Fibroblast of gingiva (primary cell): ENCODE measurements around the gene C14orf180.

Source experiments
- DNase-seq: peaks from one replicate; pipeline ENCODE4 v3.0.0-alpha.2; 2011; ENCODE audit warnings: low read depth

Gene C14orf180

DNA sequence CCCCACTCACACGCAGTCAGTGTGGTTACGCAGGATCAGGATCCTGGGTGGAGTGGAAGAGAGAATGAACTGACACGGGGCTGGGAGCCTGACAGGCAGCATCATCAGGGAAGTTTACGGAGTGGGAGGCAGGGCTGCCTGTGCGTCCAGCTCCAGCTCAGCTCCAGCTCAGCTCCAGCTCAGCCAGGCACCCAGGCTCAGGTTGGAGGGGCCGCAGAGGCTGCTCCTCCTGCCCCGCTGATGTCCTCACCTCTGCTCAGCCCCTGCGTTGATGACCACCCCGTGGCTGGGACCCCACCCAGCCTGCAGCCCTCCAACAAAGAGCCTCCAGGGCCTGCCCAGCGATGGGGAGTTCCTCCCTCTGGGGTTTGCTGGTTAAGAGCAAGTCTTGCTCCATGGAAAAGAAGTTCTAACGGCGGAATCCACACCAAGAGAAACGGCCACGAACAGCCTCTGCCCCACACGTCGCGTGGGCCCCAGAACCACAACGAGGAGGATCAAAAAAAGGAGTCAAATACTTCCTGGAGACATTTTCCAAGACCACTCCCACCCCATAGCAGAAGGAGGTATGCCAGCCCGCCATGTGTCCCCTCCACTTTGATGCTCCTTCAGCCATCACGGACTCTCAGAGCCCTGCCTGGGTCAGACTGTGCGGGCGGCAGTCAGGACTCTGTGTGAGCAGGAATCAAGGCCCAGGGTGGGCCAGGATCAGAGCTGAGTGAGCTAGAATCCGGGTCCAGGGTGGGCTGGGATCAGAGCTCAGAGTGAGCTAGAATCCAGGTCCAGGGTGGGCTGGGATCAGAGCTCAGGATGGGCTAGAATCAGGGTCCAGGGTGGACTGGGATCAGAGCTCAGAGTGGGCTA is 17.7 kb upstream of the C14orf180 start:
- DNase-seq = no peak

DNA sequence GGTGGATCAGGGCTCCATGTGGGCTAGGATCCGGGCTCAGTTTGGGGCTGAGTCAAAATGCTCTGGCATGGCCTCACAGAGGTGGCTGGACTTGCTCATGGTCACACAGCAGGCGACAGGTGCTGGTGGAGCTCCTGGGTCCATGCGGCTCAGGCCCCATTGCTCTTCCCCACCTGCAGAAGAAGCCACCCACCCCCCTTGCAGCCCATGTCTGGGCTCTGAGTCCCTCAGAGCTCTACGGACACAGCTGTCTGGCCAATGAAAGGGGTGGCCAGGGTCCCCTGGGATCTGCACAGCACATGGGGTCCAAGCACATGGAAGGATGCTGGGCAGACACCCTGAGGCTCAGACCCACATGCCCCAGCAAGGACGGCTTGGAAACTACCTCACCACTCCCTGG is 17.0 kb upstream of the C14orf180 start:
- no peak for DNase-seq

DNA sequence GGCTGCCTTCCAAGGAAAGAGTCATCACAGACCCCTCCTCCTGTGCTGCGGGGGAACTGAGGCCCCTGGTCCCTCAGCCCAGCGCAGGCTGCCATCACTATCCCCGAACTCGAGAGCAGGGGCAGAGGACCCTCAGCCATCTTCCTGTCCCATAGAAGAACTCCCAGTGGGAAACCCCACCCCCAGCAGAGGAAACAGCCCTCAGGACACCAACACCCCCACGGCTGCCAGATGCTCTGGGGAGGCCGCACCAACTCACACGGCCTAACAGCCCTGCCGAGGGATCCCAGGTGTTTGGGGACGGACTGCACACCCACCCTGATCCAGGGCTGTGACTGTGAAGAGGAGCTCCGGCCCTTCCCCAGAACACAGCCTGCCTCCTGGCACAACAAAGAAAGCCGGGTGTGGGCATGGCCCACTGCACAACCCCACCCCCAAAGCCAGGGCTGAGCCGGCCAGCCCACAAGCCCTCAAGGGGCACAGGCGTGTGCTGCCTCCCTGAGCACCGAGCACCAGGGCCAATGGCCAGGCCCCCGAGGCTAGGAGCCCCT is 16.3 kb upstream of the C14orf180 start:
- DNase-seq = no peak

GRCh38 chr14:104563742-104564615 is 15.6 kb upstream of the C14orf180 start:
- peak; percentile 23 for DNase-seq

DNA sequence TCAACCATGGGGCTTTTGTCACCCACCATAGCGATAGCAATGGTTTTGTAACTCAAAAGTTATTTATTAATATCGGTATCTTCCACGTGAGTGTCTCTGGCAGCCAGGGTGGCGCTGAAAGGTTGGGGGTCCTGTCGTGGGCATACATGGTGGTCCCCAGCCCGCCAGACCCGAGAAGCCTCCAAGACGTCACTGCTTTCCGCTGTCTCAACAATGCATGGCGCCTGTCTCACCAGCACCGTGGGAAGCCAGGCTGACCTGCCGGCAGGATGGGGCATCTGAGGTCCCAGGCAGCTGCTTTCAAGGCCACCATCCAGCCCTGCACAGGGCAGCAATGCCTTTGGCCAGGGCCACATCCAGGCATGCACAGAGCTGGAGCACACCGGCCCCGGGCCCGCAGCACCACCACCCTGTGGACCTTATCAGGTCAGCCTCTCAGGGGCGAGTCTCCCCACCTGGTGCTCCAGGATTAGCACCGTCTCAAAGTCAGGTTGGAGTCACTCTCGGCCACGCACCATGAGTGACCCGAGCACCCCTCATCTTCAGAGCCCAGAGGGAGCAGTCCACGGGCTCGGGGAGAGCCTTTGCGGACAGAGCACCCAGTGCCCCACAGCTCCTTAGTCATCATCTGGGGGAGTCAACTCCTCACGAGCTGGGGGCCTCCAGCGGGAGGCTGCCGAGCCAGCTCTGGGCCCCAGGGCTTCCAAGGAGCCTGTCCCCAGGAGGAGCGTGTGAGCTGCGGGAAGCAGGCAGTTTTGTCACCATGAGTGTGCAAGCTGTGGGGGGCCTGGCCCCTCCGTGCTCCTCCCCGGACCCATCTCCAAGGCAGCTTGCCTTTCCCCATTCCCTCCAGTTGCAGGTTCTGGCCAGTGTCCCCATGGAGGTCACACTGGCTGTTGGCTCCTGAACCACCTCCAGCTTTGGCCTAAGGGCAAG is 14.6 kb upstream of the C14orf180 start:
- DNase-seq = no peak

- no peak for DNase-seq
Observed at GRCh38 chr14:104567141-104567956, 12.2 kb upstream of the C14orf180 start.

DNA sequence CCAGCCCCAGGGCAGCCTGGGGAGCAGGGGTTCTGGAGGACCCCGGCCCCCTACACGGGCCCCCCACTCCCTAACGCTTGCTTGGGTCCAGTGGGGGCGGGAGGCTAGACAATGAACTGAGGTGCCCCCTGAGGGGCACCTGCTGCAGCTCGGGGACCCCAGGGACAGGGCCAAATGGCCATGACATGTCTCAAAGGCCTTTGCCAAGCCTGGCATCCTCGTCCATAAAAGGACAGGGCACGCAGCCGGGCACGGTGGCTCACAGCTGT is 11.7 kb upstream of the C14orf180 start:
- no peak for DNase-seq

DNA sequence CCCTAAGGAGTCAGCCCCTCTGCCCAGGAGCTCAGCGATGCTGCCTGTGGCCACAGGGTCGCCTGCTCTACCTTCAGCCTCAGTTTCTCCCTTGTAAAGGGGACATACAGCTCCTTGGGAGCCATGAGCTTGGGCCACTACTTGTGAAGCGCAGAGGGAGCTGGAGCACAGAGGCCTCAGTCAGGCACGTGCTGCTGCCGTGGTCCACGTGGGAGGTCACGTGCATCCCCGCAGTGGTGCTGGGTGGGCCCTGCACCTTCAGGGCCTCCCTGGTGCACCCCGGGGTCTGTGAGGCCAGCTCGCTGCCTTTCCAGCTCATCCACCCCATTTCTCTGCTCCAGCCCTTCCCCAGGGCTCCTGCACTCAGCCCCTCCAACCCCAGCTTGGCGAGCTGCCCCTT is 10.9 kb upstream of the C14orf180 start:
- DNase-seq = no peak

- DNase-seq = no peak
Observed at GRCh38 chr14:104569435-104569834, 10.1 kb upstream of the C14orf180 start.

DNA sequence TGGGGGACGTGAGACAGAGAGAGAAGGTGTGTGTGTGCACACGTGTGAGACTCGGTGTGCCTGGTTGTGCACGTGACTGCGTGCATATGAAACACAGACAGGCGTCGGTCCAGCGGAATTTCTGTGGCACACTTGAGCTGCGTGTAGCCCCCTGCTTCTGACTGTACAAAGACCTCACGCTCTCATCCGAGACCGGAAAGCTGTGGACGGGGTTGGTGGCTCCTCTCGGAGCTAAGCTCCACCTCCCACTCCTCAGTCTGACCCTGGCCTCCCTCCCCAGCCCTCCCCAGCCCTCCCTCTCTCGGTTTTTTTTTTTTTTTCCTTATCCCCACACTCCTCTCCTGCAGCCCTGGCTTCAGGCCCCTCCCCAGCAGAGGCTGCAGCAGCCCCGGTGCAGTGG is 8.3 kb upstream of the C14orf180 start:
- no peak for DNase-seq

DNA sequence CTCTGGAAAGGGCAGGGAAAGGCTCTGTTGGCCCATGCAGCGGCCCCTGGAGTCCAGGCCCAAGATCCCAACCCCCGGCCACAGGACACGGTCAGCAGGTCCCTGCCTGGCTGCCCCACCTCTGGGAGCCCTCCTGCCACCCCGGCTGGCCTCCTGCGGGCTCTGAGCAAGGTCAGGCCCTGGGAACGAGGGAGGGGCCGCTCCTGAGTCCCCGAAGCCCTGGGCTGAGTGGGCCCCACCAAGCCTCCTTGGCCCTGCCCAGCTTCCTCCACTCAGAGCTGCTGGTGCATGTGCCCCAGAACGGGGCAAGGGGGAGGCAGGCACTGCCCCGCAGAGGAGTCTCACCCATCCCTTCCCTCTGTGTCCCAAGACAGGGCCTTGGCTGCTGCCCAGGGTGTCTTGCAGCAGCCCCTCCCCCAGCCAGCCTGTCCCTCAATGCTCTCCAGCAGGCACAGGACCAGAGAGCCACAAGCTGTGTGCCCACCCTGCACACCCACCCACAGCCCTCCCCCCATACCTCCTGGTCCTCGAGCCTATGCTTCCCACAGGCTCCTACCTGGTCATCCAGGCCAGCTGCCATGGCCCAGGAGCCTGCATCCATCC is 7.4 kb upstream of the C14orf180 start:
- no peak for DNase-seq

DNA sequence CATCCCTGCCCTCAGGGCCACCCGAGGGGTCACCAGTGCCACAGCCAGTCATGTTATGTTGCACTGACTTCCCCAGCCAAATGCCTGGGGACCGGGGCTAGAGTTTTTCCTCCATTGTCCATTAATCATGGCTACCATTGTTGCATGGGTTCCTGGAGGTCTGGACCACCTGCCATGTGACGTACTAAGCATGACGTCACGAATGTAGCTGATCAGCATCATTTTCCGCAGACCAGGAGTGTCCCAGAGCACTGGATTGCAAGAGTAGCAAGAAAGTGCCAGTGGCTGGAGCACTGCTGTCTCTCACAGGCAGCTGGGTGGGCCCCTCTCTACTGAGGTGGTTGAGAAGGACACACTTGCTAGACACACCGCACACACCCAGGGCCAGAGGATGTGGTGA is 6.9 kb upstream of the C14orf180 start:
- DNase-seq = no peak

DNA sequence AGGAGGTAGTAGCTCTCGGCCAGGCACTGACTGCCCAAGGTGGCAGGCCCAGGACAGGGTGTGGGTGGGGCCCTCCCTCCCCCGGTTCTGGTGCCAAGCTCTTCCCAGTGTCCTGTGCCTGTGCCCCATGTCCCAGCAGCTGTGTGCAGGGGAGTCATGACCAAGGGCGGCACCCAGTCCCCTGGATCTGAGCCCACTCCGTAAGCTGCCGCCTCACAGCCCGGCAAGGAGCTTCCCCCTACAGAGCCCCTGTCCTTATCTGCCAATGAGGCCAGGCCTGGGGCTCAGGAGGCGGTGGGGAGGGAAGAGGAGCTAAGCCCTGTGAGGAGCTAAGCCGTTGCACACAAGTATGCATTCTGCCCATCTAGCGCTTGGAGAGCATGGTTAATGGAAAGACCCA is 5.6 kb upstream of the C14orf180 start:
- DNase-seq = no peak

DNA sequence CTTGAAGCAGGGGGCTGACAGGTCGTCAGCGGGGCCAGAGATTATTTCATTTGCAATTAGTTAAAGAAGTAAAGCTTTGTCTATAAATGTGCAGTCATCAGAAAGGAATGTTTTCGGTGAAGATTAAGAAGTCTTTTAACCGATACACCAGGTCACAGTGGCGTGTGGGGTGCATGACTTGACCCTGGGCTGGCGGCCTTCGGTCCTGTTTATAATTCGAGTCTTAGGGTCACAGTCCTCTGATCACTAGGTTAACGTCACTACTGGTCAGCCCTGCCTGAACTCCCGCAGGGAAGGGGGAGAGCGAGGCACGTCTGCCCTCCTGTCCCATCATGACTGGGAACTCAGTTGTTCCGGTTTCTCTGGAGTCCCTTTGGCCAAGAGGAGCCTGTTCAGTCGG is 5.0 kb upstream of the C14orf180 start:
- no peak for DNase-seq

DNA sequence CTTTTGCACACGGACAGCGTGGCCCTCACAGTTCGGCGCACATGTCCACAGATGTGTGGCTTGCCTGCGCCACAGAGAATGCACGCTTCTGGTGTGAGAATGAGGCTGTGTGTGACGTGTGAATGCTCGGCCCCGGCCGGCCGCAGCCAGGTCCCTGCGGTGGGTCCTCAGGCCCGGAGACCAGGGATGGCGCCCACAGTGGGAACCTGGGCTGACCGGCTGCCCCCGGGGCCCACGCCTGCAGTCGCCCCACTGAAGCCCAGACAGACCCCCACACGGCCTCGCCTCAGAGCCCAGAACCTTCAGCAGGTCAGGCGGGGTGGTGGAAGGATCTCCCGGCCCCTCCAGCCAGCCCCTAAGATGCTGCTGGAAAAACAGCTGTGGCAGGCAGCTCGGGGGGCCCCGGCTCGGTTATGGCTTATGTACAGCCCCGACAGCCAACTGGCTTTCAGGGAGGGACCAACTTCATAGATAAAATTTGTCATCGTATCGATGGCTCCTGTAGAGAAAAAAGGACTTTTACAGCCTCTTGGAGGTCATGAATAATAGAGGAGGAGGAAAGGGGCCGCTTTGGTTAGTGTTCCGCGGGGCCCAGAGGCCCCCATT is 4.5 kb upstream of the C14orf180 start:
- no peak for DNase-seq

DNA sequence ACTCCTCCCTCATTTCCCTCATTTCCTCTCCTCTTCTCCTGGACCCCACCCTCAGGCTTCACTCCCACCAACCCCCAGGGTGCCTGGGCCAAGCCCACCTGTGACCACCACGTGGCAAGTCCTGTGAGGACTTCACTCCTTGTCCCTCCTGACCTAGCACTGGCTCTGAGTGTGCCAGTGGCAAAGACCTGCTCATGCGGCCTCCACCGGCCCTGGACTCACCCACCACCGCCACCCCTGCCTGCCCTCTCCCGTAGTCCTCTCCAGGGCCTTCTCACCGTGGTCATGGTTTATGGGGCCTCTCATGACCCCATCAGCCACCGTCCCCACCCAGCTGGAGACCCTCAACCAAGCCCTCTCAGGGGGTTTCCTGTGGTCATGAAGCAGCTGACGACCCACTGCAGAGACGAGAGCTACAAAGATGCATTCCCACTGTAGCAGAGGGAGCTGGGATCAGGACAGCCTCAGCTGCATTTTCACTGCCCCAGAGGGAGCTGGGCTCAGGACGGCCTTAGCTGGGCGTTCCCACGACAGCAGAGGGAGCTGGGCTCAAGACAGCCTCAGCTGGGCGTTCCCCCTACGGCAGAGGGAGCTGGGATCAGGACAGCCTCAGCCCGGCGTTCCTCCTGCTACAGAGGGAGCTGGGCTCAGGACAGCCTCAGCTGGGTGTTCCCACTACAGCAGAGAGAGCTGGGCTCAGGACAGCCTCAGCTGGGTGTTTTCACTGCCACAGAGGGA is 3.2 kb upstream of the C14orf180 start:
- DNase-seq = no peak

DNA sequence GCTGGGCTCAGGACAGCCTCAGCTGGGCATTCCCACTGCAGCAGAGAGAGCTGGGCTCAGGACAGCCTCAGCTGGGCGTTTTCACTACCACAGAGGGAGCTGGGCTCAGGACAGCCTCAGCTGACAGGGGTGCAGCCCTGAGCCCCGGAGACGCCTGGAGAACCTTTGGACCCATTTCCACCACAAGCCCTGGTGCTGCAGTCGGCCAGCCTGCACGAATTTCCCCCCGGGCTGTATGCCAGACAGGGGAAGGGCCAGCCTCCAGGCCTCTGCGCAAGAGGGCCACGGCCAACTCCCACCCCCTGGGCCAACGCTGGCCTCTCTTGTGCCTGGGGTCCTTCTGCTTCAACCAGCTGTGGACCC is 2.6 kb upstream of the C14orf180 start:
- DNase-seq = no peak

GRCh38 chr14:104577426-104577825 is 2.1 kb upstream of the C14orf180 start:
- DNase-seq = no peak

- DNase-seq = no peak
Observed at GRCh38 chr14:104577847-104578301, 1.7 kb upstream of the C14orf180 start.

GRCh38 chr14:104578321-104578720 is 1.2 kb upstream of the C14orf180 start:
- no peak for DNase-seq
